Adrenal gland (tissue), 5 donors: ENCODE results near the gene WDR5B.

Source experiments
- POLR2A ChIP-seq, 2 donors: fragments of 450-650 bp; IDR thresholded peaks; one replicate each; pipeline ENCODE4 v1.6.1; 2017; ENCODE audit warnings: antibody characterized with exemption in 2 of 2, mild to moderate bottlenecking in 2 of 2, moderate library complexity in 1 of 2
- TF ChIP-seq, protein P1 (sequence below), 6 experiments: fragments of 450-650 bp in 4 of 6; fragments of 200-600 bp in 2 of 6; sonication (generic) in 1 of 6; IDR thresholded peaks; 1 replicate in 5 of 6; 2 replicates in 1 of 6; pipeline versions ENCODE4 v1.5.1 to v1.8.0; 2016 to 2021; ENCODE audit warnings: antibody characterized with exemption in 6 of 6, mild to moderate bottlenecking in 2 of 6, moderate library complexity in 1 of 6
- donor health status: DM: no; HTN: no; CAD: no.

DNA sequence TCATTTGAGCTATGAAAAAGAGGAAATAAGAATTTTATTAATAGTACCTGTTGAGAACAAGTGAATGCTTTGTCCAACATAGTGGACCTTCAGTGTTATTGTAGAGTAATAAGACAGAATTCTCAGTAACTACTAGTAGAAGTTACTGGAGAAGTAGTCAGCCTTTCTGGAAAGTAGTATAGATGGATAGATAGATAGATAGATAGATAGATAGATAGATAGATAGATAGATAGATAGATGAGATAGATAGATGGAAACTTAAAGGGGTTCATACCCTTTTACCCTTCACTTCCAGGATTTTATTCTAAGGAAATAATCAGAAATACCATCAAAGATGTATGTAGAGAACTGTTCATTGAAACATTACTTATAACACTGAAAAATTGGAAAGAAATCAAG lies 26.7 kb downstream of the WDR5B start:
- TF ChIP-seq, protein P1, sequence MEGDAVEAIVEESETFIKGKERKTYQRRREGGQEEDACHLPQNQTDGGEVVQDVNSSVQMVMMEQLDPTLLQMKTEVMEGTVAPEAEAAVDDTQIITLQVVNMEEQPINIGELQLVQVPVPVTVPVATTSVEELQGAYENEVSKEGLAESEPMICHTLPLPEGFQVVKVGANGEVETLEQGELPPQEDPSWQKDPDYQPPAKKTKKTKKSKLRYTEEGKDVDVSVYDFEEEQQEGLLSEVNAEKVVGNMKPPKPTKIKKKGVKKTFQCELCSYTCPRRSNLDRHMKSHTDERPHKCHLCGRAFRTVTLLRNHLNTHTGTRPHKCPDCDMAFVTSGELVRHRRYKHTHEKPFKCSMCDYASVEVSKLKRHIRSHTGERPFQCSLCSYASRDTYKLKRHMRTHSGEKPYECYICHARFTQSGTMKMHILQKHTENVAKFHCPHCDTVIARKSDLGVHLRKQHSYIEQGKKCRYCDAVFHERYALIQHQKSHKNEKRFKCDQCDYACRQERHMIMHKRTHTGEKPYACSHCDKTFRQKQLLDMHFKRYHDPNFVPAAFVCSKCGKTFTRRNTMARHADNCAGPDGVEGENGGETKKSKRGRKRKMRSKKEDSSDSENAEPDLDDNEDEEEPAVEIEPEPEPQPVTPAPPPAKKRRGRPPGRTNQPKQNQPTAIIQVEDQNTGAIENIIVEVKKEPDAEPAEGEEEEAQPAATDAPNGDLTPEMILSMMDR (IDR thresholded peaks at IDR 0.05) = no peak
- TF ChIP-seq POLR2A (IDR thresholded peaks at IDR 0.05) = no peak
